ENCODE data around the gene SDR42E1.

GRCh38 chr16:82033683-82034300, 22.5 kb upstream of the SDR42E1 start:
- TF ChIP-seq CTCF (conservative IDR thresholded peaks at IDR 0.05), result no peak
- TF ChIP-seq ZFX (IDR thresholded peaks at IDR 0.05), result no peak
